KBM-7 (cell line): ENCODE measurements around the gene SLX4IP.

Experiments used
- DNase-seq: peaks from one replicate; pipeline ENCODE4 v3.0.0-alpha.2; 2015
- in situ Hi-C: fragments of 300-500 bp; cut with MboI; formaldehyde crosslinking; loops from 2 replicates; pipeline ENCODE4 v1.14.3; 2020; ENCODE audit warnings: low sequenced_read_pairs, low pct_unique_long_range_greater_than_20kb, mixed read lengths

SLX4IP gene

DNA sequence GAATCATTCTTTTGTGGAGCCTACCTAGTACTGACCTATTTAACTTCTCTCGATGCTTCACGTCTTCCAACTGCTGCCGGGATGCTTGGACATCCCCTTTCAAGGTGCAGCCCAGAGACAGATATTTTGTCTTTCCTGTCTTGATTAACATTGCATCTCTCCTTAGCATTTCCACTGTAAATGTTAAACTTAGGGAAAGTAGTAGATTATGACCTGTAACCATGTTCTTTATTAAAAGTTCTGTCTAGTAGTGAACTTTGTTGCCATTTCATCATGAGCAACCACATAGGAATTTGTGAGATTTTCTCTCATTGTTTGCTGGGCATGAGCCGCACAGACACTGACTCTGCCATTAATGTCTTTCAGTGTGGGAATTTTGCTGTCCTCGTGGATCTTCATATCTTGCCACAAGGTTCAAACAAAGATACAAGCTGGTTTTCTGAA is 120.8 kb downstream of the SLX4IP start:
- no peak for DNase-seq

GRCh38 chr20:10556519-10557083 is 121.5 kb downstream of the SLX4IP start:
- no peak for DNase-seq
- in situ Hi-C loops = no loop called here

More for the DNA sequence above, 120.8 kb downstream of the SLX4IP start:
- in situ Hi-C loops = no loop called here

- in situ Hi-C loops = no loop called here
- DNase-seq = no peak
Measured at GRCh38 chr20:10557685-10558084, 122.6 kb downstream of the SLX4IP start.

DNA sequence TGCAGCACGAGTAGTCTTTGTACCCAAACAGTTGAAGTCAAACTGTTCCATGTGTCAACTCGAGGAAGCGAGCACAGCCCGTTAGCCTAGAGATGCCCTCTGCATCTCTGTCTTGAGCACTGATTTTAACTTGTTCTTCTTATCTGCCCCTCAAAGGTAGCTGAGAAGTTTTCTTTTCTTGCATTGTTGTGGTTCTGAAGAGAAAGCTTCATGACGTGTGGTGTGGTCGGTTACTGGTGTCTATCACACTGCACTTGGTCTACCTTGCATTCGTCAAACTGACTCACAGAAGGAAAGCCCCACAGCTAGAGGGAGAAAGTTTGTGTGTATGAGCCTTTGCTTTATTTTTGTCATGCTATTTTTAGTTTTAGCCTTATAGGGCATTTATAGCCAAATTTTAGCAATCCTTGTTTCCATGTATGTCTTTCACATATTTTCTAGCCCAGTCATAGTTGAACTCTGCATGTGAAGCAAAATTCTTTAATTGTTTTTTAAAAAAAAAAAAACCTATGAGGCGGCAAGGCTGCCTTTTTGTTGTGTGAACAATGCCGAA is 123.6 kb downstream of the SLX4IP start:
- in situ Hi-C loops = no loop called here
- DNase-seq = no peak

GRCh38 chr20:10559266-10559665 is 124.2 kb downstream of the SLX4IP start:
- in situ Hi-C loops = no loop called here
- DNase-seq = no peak

- in situ Hi-C loops = no loop called here
- DNase-seq = no peak
Measured at GRCh38 chr20:10560686-10561085, 125.6 kb downstream of the SLX4IP start.

DNA sequence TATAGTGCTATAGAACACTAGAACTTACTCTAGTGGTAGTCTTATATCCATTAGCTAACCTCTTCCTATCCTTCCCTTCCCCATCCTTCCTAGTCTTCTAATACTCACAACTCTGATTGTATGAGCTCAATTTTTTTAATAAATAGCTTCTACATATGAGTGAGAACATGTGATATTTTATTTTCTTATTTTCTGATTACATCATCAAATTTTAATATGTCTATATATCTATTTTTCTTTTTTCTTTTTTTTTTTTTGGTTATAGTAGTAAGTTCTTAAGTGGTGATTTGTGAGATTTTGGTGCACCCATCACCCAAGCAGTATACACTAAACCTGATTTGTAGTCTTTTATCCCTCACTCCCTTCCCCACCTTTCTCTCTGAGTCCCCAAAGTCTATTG is 126.2 kb downstream of the SLX4IP start:
- in situ Hi-C loops = no loop called here
- DNase-seq = no peak

- no peak for DNase-seq
- in situ Hi-C loops = no loop called here
Measured at GRCh38 chr20:10562899-10563298, 127.8 kb downstream of the SLX4IP start.

- in situ Hi-C loops = no loop called here
- no peak for DNase-seq
Measured at GRCh38 chr20:10563935-10564492, 128.9 kb downstream of the SLX4IP start.

DNA sequence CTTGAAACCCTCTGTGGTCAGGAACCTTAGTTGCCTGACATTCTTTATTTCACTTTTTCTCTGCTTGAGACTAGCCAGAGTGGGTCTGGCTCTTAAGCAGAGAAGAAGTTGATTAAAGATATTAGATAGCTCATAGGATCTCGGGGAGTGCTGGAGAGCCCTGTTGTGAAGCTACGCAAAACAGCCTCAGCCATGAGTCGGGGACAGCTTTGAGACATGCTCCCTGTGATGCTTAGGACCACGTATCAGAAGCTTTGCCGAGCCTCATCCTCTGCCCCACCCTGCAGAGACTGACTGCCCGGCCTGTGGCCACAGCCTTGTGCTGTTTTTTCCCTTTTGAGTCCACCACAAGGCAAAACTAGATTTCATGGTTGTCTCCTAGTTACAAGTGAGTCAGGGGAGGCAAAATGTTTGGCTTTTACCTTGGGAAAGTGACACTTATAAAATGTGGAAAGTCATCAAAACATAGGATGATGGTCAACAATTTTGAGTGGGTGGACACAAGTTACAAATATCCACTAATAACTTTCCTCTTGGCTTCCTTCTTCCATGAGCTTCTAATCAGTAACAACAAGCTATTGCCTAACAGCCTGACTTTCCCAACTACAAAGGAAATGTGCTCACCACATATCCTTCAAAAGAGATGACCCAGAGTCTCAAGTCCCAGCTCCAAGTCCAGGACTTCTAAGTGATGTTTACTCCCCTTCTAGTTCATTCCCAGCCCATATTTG is 130.3 kb downstream of the SLX4IP start:
- in situ Hi-C loops = no loop called here
- no peak for DNase-seq

GRCh38 chr20:10565922-10566897 is 131.1 kb downstream of the SLX4IP start:
- no peak for DNase-seq
- in situ Hi-C loops = no loop called here

GRCh38 chr20:10568032-10568431 is 132.9 kb downstream of the SLX4IP start:
- in situ Hi-C loops = no loop called here
- DNase-seq = no peak

DNA sequence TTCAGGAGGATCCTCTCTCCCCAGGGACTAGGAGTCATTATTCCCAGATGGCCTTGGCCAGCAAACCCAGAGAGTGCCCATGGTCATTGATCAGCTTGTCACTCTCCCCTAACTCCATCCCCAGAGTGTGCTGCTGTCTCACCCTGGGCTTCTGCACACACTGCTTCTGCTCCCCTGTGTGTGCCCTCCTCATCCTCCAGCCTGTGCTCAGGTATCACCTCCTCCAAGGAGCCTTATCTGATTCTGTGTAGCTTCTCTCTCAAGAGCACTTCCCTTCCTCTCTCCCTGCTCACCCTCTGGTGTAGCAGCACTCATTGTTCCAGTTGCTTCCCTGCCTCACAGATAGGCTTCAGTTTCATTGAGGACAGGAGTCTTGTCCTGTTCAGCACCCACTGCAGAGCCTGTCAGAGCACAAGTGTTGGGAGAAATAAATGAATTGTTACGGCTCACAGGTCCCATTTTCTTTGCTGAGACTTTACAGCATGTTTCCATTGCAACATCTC is 136.3 kb downstream of the SLX4IP start:
- DNase-seq = no peak
- in situ Hi-C loops = no loop called here

DNA sequence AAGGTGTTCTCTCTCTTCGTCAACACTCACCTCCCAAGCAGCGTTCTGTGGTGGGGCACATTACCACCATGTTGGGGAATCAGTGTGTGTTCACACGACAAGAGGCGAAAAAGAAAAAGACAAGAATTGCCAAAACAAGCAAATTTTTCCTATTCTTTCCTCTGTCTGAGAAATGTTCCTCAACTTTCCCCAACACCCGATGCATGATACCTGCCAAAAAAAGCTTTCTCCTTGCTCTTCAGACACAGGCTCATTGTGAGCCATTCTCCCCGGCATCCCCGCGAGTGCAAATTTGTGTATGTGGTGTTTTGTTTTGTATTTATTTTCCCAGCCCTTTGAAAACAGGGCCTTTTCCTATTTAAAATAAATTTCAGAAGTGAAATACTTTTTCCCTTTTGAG is 137.7 kb downstream of the SLX4IP start:
- in situ Hi-C loops = no loop called here

GRCh38 chr20:10573273-10573950 is 138.3 kb downstream of the SLX4IP start:
- in situ Hi-C loops = no loop called here
- DNase-seq = no peak

More for the DNA sequence above, 137.7 kb downstream of the SLX4IP start:
- DNase-seq = no peak

DNA sequence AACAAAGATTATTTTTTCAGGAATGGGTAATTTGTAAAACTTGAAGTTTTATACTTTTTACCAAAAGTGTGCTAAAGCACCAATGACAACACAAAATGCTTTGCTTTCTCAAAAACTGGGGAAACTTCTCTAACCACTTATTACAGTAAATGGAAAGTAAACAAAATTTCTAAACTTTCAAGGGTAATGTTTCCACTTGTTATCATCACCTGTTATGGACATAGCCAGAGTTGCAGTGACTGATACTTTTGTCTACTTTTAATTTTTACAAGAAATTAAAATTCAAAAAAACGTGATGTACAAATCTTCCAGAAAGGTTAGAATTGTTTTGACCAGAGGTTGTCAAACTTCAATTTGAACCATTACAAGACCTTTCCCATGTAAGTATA is 138.8 kb downstream of the SLX4IP start:
- in situ Hi-C loops = no loop called here
- DNase-seq = no peak

DNA sequence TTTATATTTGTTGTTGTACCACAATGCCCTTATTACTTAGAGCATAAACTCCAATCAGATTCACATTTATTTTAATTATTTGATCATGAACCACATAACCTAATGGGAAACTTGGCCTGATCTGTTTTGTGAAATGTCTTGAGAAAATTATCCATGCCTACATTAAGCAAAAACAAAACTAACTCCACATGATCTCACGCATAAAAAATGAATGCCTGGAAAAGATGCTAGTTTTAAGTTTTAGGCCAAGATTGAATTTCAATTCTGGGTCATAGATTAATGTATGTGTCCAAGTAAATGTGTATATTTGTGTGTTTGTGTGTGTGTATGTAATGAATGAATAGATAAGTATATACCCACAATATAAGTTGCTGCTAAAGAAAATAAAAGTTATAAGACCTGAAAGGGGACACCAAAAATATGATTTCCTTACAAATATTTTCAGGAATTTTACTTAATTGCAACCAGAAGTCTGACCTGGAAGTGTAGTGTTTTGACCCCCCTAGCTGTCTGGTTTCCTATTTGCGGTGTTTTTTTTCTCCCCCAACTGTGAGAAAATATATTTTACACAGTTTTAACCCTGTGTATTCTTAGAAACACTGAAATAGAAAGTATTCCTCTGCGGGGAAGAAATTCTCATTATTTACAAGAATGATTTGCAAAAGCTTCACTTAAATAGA is 141.4 kb downstream of the SLX4IP start:
- in situ Hi-C loops = no loop called here
- DNase-seq = no peak

DNA sequence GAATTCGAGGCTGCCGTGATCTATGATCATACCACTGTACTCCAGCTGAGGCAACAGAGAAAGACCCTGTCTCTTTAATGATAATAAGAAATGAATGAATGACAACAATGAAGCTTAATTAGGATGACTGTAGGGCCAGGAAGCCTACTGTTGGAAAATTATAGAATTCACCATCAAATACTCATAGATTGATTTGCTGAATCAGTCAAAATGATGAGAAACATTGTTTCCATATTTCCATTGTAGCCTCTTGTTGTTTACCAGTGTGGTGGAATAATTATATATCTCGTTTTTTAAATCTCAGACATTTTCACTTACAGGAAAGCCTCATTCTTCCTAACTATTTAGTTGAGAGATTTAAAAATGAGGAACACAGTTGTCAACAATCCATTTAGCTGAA is 142.5 kb downstream of the SLX4IP start:
- DNase-seq = no peak

More for the DNA sequence above, 142.5 kb downstream of the SLX4IP start:
- in situ Hi-C loops = no loop called here
